GM12873 (cell line): ENCODE data around the gene MIR17HG.

Experiments used
- TF ChIP-seq, protein P1 (sequence below): IDR thresholded peaks from 2 replicates; pipeline ENCODE4 v1.5.1; 2012; ENCODE audit warnings: low read depth, mild to moderate bottlenecking, moderate library complexity, low read length, control low read depth; ENCODE audit not compliant: insufficient read depth; ENCODE audit errors: missing control alignments

The MIR17HG gene

GRCh38 chr13:91355099-91355825 lies 7.8 kb downstream of the MIR17HG start:
- TF ChIP-seq, protein P1, sequence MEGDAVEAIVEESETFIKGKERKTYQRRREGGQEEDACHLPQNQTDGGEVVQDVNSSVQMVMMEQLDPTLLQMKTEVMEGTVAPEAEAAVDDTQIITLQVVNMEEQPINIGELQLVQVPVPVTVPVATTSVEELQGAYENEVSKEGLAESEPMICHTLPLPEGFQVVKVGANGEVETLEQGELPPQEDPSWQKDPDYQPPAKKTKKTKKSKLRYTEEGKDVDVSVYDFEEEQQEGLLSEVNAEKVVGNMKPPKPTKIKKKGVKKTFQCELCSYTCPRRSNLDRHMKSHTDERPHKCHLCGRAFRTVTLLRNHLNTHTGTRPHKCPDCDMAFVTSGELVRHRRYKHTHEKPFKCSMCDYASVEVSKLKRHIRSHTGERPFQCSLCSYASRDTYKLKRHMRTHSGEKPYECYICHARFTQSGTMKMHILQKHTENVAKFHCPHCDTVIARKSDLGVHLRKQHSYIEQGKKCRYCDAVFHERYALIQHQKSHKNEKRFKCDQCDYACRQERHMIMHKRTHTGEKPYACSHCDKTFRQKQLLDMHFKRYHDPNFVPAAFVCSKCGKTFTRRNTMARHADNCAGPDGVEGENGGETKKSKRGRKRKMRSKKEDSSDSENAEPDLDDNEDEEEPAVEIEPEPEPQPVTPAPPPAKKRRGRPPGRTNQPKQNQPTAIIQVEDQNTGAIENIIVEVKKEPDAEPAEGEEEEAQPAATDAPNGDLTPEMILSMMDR: no peak

DNA sequence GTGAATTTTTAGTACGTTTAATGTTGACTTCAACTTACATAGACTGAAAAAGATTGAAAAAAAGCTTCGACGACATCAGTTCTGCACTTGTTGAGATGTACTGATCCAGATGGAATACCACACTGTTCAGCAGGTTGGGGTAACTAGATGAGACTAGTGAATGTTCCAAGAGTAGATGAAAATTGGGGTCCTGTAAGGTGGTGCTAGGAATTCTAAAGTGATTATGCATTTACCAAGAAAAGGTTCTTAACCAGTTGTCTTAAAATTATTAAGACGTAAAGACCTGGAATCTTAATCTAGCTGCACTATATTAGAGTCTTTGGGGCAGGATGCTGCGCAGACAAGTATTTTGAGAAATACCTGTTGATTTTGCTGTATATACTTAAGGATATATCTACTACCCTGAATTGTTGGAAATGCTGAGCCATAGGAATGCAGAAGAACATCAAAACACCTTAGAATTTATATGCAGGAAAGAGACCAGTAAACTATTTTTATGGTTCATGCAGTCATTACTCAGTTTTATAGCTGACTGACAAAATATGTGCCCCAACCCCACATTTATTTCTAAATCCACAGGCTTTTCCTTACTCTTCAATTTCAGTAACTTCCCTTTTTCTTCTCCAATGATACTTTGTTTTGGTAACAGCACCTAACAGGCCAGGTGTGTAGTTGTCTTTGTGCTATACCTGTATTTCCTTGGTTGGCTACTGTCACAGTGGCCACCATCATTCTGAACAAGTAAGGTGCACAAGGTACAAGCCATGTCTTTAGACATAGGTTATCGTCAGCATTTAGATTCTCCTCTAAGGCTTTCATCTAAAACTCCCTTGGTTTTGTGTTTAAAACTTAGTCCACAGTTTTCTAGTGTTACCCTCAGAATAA lies 8.6 kb downstream of the MIR17HG start:
- TF ChIP-seq, protein P1: no peak

DNA sequence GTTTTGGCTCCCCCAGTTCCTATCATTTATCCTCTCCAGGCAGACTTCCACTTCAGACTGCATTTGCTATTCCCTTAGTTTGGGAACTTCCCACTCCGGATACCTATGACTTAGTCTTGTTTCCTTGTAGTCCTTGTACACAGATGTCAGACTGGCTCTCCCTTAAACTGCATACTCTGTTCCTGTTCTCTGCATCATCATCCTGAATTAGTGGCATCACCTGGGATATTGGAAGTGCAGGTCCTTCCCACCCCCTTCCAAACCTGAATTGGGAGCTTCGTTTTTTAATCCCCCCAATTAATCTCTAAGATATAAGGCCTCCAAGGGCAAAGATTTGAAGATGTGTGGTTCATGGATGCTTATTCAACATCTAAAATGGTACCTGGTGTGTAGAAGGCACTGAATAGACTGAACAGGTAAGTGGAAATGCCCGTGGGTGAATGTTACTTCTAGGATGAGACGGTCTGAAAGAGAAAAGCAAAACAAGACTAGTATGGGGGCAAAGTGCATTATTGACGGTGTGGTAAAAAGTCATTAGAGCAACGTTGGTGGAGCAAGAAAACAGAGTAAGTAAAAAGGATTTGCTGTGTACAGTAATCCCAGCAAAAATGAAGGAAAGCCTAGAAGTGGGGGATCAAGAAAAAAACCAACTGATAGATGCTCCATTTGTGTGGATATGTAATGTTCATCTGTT lies 9.6 kb downstream of the MIR17HG start:
- TF ChIP-seq, protein P1: no peak

- TF ChIP-seq, protein P1: no peak
Measured at GRCh38 chr13:91357613-91358386, 10.3 kb downstream of the MIR17HG start.

- TF ChIP-seq, protein P1: no peak
Measured at GRCh38 chr13:91358387-91358782, 10.9 kb downstream of the MIR17HG start.

DNA sequence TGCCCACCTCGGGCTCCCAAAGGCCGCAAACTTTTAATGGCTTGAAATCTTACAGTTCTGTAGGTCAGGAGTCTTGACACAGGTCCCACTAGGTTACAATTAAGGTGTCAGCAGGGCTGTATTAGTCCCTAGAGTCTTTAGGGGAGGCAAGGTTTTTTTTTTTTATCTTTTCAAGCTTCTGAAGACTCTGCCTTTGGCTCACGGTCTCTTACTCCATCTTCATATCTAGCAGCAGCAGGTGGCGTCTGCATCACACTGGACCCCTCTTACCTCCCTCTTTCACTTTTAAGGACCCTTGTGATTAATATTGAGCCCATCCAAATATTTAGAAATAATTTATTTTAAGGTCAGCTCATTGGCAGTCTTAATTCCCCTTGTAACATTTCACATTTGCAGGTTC lies 11.6 kb downstream of the MIR17HG start:
- TF ChIP-seq, protein P1: no peak
